D721Med (cell line): ENCODE data around the gene MUC15.
A peak's percentile ranks its signal among the peaks of the same experiment; 100 is the strongest.

Experiments
- DNase-seq: peaks from one replicate; pipeline ENCODE4 v3.0.0; 2011; ENCODE audit warnings: low spot score; ENCODE audit not compliant: insufficient read length
- FAIRE-seq: peaks from 2 replicates; lab custom pipeline; 2011; peaks lifted over from hg19 to GRCh38; lab: Jason Lieb, UNC
- CTCF ChIP-seq: IDR thresholded peaks from 2 replicates; pipeline ENCODE4 v1.5.1; 2012; ENCODE audit warnings: mild to moderate bottlenecking, control low read depth; ENCODE audit not compliant: insufficient read depth; ENCODE audit errors: missing control alignments

The MUC15 gene

DNA sequence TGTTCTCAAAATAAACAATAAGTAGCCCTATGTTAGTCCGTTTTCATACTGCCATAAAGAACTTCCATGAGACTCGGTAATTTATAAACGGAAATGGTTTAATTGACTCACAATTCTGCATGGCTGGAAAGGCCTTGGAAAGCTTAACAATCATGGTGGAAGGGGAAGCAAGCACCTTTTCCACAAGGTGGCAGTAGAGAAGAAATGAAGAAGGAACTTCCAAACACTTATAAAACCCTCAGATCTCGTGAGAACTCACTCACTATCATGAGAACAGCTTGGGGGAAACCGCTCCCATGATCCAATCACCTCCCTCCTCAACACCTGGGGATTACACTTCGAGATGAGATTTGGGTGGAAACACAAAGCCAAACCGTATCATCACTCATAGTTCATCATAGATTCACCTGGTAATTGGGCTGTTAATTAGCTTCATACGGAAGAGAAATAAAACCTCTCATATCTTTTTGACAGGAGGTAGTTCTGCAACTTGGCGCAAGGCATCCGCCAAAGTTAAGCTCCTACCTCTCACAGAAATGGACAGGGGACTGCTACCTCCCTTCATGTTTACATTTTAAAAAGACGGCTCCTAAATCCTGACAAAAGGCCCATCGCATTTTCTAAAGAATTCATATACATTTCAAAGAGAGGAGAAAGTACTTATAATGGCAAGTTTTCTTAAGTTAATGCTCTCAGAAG lies 49.0 kb downstream of the MUC15 start:
- no peak for DNase-seq
- peak; percentile 6 for TF ChIP-seq CTCF
- no peak for FAIRE-seq

DNA sequence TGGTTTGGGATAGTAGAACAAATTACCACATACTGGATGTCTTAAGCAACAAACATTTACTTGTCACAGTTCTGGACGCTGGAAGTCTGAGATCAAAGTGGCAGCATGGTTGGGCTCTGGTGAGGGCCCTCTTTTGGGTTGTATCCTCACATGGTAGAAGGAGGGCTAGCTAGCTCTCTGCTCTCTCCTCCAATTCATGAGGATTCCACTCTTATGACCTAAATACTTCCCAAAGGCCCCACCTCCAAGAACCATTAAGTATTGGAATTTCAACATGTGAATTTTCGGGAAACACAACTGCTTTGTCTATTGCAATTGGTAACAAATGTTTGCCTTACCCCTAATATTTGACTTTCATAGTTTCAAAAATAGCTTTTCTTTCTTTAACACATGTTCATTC lies 52.6 kb downstream of the MUC15 start:
- DNase-seq (no peak), FAIRE-seq (no peak)
- TF ChIP-seq CTCF = no peak

DNA sequence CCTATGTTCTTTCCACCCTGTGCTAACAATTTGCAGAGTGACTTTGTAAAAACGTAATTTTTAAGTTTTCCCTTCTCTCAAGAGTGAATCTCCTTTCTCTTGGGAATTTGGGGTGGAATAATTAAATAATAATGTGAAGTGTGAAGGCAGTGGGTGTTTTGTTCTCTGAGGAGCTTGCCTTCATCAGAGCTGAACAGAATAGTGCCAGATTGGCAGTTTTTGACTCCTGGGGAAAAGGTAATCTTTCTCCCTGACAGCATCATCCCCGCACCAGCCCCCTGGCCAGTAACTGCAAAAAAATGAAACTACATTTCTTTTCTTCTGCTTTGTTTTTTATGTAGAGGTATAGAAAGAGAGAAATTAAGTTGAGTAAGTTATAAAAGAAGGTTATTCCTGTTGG lies 59.9 kb downstream of the MUC15 start:
- DNase-seq (no peak), FAIRE-seq (no peak)
- TF ChIP-seq CTCF = no peak

GRCh38 chr11:26510756-26511155 lies 61.3 kb downstream of the MUC15 start:
- no peak for TF ChIP-seq CTCF
- DNase-seq (no peak), FAIRE-seq (no peak)

GRCh38 chr11:26510164-26510563 lies 61.9 kb downstream of the MUC15 start:
- no peak for FAIRE-seq
- TF ChIP-seq CTCF = no peak

More at GRCh38 chr11:26510164-26510563, 61.9 kb downstream of the MUC15 start:
- no peak for DNase-seq
